KBM-7 (cell line): ENCODE data around the gene DCUN1D4.
A peak's percentile ranks its signal among the peaks of the same experiment; 100 is the strongest.
"Not testable (repeated sequence)": the region's sequence is repeated elsewhere in the genome, so short reads cannot be mapped to it uniquely, and the experiment has no call there.

Experiments used
- DNase-seq: peaks from one replicate; pipeline ENCODE4 v3.0.0-alpha.2; 2015
- in situ Hi-C: fragments of 300-500 bp; cut with MboI; formaldehyde crosslinking; loops from 2 replicates; pipeline ENCODE4 v1.14.3; 2020; ENCODE audit warnings: low sequenced_read_pairs, low pct_unique_long_range_greater_than_20kb, mixed read lengths

The DCUN1D4 gene

GRCh38 chr4:51880016-51880915 is 37.3 kb downstream of the DCUN1D4 start:
- DNase-seq = no peak
- in situ Hi-C loops = no loop called here

GRCh38 chr4:51884055-51884454 is 41.1 kb downstream of the DCUN1D4 start:
- DNase-seq = no peak
- in situ Hi-C loops = no loop called here

GRCh38 chr4:51884606-51885005 is 41.7 kb downstream of the DCUN1D4 start:
- DNase-seq = no peak
- in situ Hi-C loops = no loop called here

GRCh38 chr4:51885363-51885762 is 42.4 kb downstream of the DCUN1D4 start:
- in situ Hi-C loops = no loop called here
- DNase-seq = peak; percentile 56

GRCh38 chr4:51890760-51891159 is 47.8 kb downstream of the DCUN1D4 start:
- in situ Hi-C loops = no loop called here
- no peak for DNase-seq

GRCh38 chr4:51893402-51893801 is 50.4 kb downstream of the DCUN1D4 start:
- in situ Hi-C loops, DNase-seq: not testable (repeated sequence)

GRCh38 chr4:51894059-51894645 is 51.2 kb downstream of the DCUN1D4 start:
- in situ Hi-C loops = no loop called here

GRCh38 chr4:51895158-51895557 is 52.2 kb downstream of the DCUN1D4 start:
- in situ Hi-C loops = no loop called here
- no peak for DNase-seq

More at GRCh38 chr4:51894059-51894645, 51.2 kb downstream of the DCUN1D4 start:
- no peak for DNase-seq

- in situ Hi-C loops = no loop called here
- DNase-seq = peak; percentile 71
Measured at GRCh38 chr4:51895816-51896408, 53.0 kb downstream of the DCUN1D4 start.

- DNase-seq = no peak
- in situ Hi-C loops = no loop called here
Measured at GRCh38 chr4:51901363-51901762, 58.4 kb downstream of the DCUN1D4 start.

GRCh38 chr4:51906167-51906958 is 63.4 kb downstream of the DCUN1D4 start:
- peak; percentile 86 for DNase-seq
- in situ Hi-C loops = no loop called here

- no peak for DNase-seq
- in situ Hi-C loops = no loop called here
Measured at GRCh38 chr4:51907006-51907669, 64.2 kb downstream of the DCUN1D4 start.

- DNase-seq = no peak
- in situ Hi-C loops = no loop called here
Measured at GRCh38 chr4:51909236-51909703, 66.3 kb downstream of the DCUN1D4 start.

GRCh38 chr4:51918251-51918650 is 75.3 kb downstream of the DCUN1D4 start:
- in situ Hi-C loops = no loop called here
- no peak for DNase-seq

- DNase-seq = no peak
- in situ Hi-C loops = no loop called here
Measured at GRCh38 chr4:51923343-51923742, 80.4 kb downstream of the DCUN1D4 start.

- in situ Hi-C loops = no loop called here
Measured at GRCh38 chr4:51925307-51925706, 82.4 kb downstream of the DCUN1D4 start.

GRCh38 chr4:51930557-51930956 is 87.6 kb downstream of the DCUN1D4 start:
- in situ Hi-C loops = no loop called here
- no peak for DNase-seq

More at GRCh38 chr4:51925307-51925706, 82.4 kb downstream of the DCUN1D4 start:
- no peak for DNase-seq

- DNase-seq = no peak
- in situ Hi-C loops = no loop called here
Measured at GRCh38 chr4:51931461-51931860, 88.5 kb downstream of the DCUN1D4 start.

GRCh38 chr4:51932261-51932660 is 89.3 kb downstream of the DCUN1D4 start:
- peak; percentile 14 for DNase-seq
- in situ Hi-C loops = no loop called here
